ENCODE results near the gene ZFP2.
"Not testable (repeated sequence)": the region's sequence is repeated elsewhere in the genome, so short reads cannot be mapped to it uniquely, and the experiment has no call there.

Gene ZFP2

GRCh38 chr5:178895615-178896571, at the start of gene ZFP2:
Gene ZFP2 (plus strand): TSS chr5:178895913. CDS start chr5:178931314, 35,401 bp downstream.
- DNase-seq: peak; percentile 9

- no peak for DNase-seq
Observed at GRCh38 chr5:178849316-178849715, 46.4 kb upstream of the ZFP2 start.

- DNase-seq: no peak
Observed at GRCh38 chr5:178851951-178852350, 43.8 kb upstream of the ZFP2 start.

- no peak for DNase-seq
Observed at GRCh38 chr5:178854284-178854683, 41.4 kb upstream of the ZFP2 start.

- peak; percentile 91 for DNase-seq
Observed at GRCh38 chr5:178859625-178860521, 35.8 kb upstream of the ZFP2 start, which contains the start of gene ZNF354B. Gene ZNF354B (plus strand): TSS chr5:178859953. CDS start chr5:178861048, 1,095 bp downstream.

GRCh38 chr5:178860615-178861014, 35.1 kb upstream of the ZFP2 start:
- DNase-seq: not testable (repeated sequence)

GRCh38 chr5:178861627-178862026, 34.1 kb upstream of the ZFP2 start:
- DNase-seq: no peak

- DNase-seq: no peak
Observed at GRCh38 chr5:178866946-178867345, 28.8 kb upstream of the ZFP2 start.

- DNase-seq: no peak
Observed at GRCh38 chr5:178869577-178869976, 26.1 kb upstream of the ZFP2 start.

GRCh38 chr5:178870411-178870810, 25.3 kb upstream of the ZFP2 start:
- DNase-seq: no peak

GRCh38 chr5:178872302-178872701, 23.4 kb upstream of the ZFP2 start:
- no peak for DNase-seq

- DNase-seq: not testable (repeated sequence)
Observed at GRCh38 chr5:178883115-178883694, 12.5 kb upstream of the ZFP2 start.

GRCh38 chr5:178883815-178884430, 11.8 kb upstream of the ZFP2 start:
- DNase-seq: no peak

GRCh38 chr5:178899289-178899688, 3.6 kb downstream of the ZFP2 start:
- no peak for DNase-seq

- DNase-seq: no peak
Observed at GRCh38 chr5:178902849-178903248, 7.1 kb downstream of the ZFP2 start.

GRCh38 chr5:178931846-178932760, 36.4 kb downstream of the ZFP2 start:
- no peak for DNase-seq

- DNase-seq: no peak
Observed at GRCh38 chr5:178940569-178941360, 45.1 kb downstream of the ZFP2 start, which contains the start of gene ZNF454. Gene ZNF454 (plus strand): TSS chr5:178941198. CDS start chr5:178942792, 1,594 bp downstream.

GRCh38 chr5:178941361-178941760, 45.6 kb downstream of the ZFP2 start:
- no peak for DNase-seq

- DNase-seq: no peak
Observed at GRCh38 chr5:178965465-178966055, 69.8 kb downstream of the ZFP2 start.

GRCh38 chr5:178981381-178981780, 85.7 kb downstream of the ZFP2 start:
- no peak for DNase-seq

Data from CD4-positive, alpha-beta T cell treated with Interleukin-21 for 1 hour (primary cell).